H1 (cell line): ENCODE data around the gene MCF2L.

Experiments
- GABPA ChIP-seq: IDR thresholded peaks from 2 replicates; pipeline ENCODE4 v1.6.1; 2011; ENCODE audit warnings: mild to moderate bottlenecking, low read length, moderate library complexity, borderline replicate concordance; ENCODE audit not compliant: insufficient read depth
- POLR2AphosphoS5 ChIP-seq: IDR thresholded peaks from 2 replicates; pipeline ENCODE4 v1.6.1; 2011; ENCODE audit warnings: low read depth, low read length
- TF ChIP-seq, protein P1 (sequence below), 3 experiments: IDR thresholded peaks; 1 replicate in 2 of 3; 2 replicates in 1 of 3; pipeline versions ENCODE4 v1.5.1 to v1.6.1; 2011; ENCODE audit warnings: low read length in 3 of 3, mild to moderate bottlenecking in 3 of 3, inconsistent platforms in 2 of 3, low read depth in 1 of 3, moderate library complexity in 1 of 3; ENCODE audit not compliant: insufficient read depth in 1 of 3; ENCODE audit errors: control extremely low read depth in 1 of 3

DNA sequence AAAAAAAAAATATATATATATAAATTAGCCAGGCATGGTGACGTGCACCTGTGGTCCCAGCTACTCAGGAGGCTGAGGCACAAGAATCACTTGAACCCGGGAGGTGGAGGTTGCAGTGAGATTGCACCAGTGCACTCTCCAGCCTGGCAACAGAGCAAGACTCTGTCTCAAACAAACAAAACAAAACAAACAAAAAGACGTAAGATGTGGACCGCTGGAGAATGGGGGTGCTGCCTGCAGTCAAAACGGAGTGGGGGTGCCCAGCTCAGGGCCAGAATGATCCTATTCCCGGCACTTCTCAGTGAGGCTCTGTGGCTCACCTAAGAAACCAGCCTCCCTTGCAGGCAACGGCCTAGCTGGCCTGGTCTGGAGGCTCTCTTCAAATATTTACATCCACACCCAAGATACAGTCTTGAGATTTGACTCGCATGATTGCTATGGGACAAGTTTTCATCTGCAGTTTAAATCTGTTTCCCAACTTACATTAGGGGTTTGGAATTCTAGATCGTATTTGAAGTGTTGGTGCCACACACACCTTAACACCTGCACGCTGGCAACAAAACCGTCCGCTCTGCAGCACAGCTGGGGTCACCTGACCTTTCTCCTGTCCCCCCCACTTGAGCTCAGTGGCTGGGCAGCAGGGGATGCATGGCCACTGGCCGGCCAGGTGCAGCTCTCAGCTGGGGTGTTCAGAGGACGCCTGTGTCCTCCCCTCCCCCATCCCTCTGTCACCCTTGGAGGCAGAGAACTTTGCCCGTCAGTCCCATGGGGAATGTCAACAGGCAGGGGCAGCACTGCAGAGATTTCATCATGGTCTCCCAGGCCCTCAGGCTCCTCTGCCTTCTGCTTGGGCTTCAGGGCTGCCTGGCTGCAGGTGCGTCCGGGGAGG is 136.3 kb downstream of the MCF2L start, which contains the start of gene F7:
- no peak for TF ChIP-seq GABPA
- TF ChIP-seq, protein P1, sequence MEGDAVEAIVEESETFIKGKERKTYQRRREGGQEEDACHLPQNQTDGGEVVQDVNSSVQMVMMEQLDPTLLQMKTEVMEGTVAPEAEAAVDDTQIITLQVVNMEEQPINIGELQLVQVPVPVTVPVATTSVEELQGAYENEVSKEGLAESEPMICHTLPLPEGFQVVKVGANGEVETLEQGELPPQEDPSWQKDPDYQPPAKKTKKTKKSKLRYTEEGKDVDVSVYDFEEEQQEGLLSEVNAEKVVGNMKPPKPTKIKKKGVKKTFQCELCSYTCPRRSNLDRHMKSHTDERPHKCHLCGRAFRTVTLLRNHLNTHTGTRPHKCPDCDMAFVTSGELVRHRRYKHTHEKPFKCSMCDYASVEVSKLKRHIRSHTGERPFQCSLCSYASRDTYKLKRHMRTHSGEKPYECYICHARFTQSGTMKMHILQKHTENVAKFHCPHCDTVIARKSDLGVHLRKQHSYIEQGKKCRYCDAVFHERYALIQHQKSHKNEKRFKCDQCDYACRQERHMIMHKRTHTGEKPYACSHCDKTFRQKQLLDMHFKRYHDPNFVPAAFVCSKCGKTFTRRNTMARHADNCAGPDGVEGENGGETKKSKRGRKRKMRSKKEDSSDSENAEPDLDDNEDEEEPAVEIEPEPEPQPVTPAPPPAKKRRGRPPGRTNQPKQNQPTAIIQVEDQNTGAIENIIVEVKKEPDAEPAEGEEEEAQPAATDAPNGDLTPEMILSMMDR (IDR thresholded peaks at IDR 0.05; ENCODE audit: control extremely low read depth in 1 of 3, insufficient read depth in 1 of 3, low read depth in 1 of 3, low read length in 3 of 3): no peak
- no peak for TF ChIP-seq POLR2AphosphoS5
